ENCODE results near the gene ARF6. TPM values are rescaled to one million over a fixed set of nuclear protein-coding genes. Genes with fewer than 3 reads are reported as not detected.
A peak's percentile ranks its signal among the peaks of the same experiment; 100 is the strongest.

The ARF6 gene
- total RNA-seq, 1 experiment from 2014 or later: 88.8 TPM

DNA sequence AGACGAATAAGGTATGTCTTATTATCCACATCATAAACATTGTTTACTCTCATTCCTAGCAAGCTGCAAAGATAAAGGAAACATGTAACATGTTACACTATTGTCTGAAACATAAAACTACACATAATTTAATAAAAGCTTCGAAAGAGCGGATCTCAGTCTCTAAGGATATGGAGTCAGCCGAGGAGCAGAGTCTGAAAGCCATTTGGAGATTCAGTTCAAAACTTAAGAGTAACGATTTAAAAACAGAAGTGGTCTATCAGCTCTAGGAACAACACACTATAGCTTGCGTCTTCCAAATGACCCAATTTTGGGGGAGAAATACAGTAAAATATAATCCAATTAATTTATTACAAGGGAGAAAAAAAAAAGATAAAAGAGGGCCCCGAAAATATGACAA is 41.1 kb upstream of the ARF6 start:
- peaks cover 7 to 22% of the 10 kb centered on the region in 2 experiments for H3K4me1 ChIP-seq (ENCODE audit: control insufficient read depth in 1 of 2, insufficient read depth in 2 of 2, low read length in 2 of 2)
- no TSS peak for BruUV-seq (replicated peaks)
- ChIA-PET RAD21 (ENCODE audit: low non-redundant PET in 1 of 2, low total read pairs in 2 of 2, uncharacterized antibody in 2 of 2, unreplicated experiment in 2 of 2) (interaction anchor here in 1 of 2 experiments (1.2 kb wide), 2 partner anchors 9 to 28 kb away, joined by 3 read pairs; no protein-coding TSS in a partner anchor), POLR2A (interaction anchor here (0.9 to 2.6 kb wide), 7 partner anchors 9 to 486 kb away, joined by 3 to 6 read pairs (median 6); no protein-coding TSS in a partner anchor), CTCF (interaction anchor here (0.8 to 4.0 kb wide), 10 partner anchors 9 to 390 kb away, joined by 3 to 76 read pairs (median 4); partner anchors contain the start of genes MGAT2 and RPL36AL)
- peak overlapping the region; percentile 66 for H3K27ac ChIP-seq (ENCODE audit: low read depth, low read length)
- no peaks in the 10 kb centered on the region for H3K9me2 ChIP-seq (ENCODE audit: insufficient read depth)
- ATAC-seq (no peak), DNase-seq (ENCODE audit: low read depth, low spot score) (no peak)
- no peaks in the 10 kb centered on the region for H4K20me1 ChIP-seq (ENCODE audit: insufficient read depth)
- no peaks in the 10 kb centered on the region for H3K27me3 ChIP-seq (ENCODE audit: insufficient read depth, low read length)
- H3K9ac ChIP-seq (ENCODE audit: low read length): peak overlapping the region; percentile 92
- no peak for TF ChIP-seq RAD21 (IDR thresholded peaks at IDR 0.05; ENCODE audit: low read depth)
- no peak for TF ChIP-seq YY1 (IDR thresholded peaks at IDR 0.05; ENCODE audit: extremely low read depth, insufficient replicate concordance, low read depth, low read length)
- TF ChIP-seq ZFX (IDR thresholded peaks at IDR 0.05): no peak
- TF ChIP-seq, protein P1, sequence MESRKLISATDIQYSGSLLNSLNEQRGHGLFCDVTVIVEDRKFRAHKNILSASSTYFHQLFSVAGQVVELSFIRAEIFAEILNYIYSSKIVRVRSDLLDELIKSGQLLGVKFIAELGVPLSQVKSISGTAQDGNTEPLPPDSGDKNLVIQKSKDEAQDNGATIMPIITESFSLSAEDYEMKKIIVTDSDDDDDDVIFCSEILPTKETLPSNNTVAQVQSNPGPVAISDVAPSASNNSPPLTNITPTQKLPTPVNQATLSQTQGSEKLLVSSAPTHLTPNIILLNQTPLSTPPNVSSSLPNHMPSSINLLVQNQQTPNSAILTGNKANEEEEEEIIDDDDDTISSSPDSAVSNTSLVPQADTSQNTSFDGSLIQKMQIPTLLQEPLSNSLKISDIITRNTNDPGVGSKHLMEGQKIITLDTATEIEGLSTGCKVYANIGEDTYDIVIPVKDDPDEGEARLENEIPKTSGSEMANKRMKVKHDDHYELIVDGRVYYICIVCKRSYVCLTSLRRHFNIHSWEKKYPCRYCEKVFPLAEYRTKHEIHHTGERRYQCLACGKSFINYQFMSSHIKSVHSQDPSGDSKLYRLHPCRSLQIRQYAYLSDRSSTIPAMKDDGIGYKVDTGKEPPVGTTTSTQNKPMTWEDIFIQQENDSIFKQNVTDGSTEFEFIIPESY (IDR thresholded peaks at IDR 0.05; ENCODE audit: extremely low read depth, insufficient replicate concordance, low read length): no peak
- no peak for TF ChIP-seq SP1 (IDR thresholded peaks at IDR 0.05; ENCODE audit: low read depth)
- no peak for TF ChIP-seq JUND (IDR thresholded peaks at IDR 0.05)
- intact Hi-C loops (cut with micrococcal nuclease): loop anchor here (2.0 to 10.0 kb wide), 2 partner anchors 217 to 923 kb away; partner anchors contain the start of gene DNAAF2
- peak overlapping the region; percentile 63 for H3K4me2 ChIP-seq (ENCODE audit: low read length)
- peaks cover 15 to 16% of the 10 kb centered on the region in 2 experiments; a peak in 3 of 4 replicates for H3K36me3 ChIP-seq (ENCODE audit: control insufficient read depth in 1 of 2, insufficient read depth in 2 of 2, low read length in 2 of 2)
- H3K4me3 ChIP-seq (replicated peaks in 1 of 2; ENCODE audit: low read depth in 1 of 2, low read length in 2 of 2): peak overlapping the region; percentile 82 to 89
- H2AFZ ChIP-seq (ENCODE audit: low read depth, low read length, poor library complexity, severe bottlenecking): no peak overlapping the region
- H3K9me3 ChIP-seq (ENCODE audit: control insufficient read depth in 1 of 2, insufficient read depth in 1 of 2, low read depth in 1 of 2, low read length in 2 of 2): no peaks in the 10 kb centered on the region
- H3K79me2 ChIP-seq (ENCODE audit: insufficient read depth, low read length): peaks cover 47% of the 10 kb centered on the region

All from HCT116 (cell line).